CD4-positive, CD25-positive, alpha-beta regulatory T cell (primary cell): ENCODE results near the gene SYCE3. TPM values are rescaled to one million over a fixed set of nuclear protein-coding genes. Genes with fewer than 3 reads are reported as not detected.

Source experiments
- ATAC-seq, 2 donors: fragments of 150-1000 bp; cut with Tn5 transposase; one replicate each; pipeline ENCODE4 v1.10.0; 2021; ENCODE audit warnings: low read depth in 2 of 2, moderate number of reproducible peaks in 2 of 2, moderate library complexity in 1 of 2
- DNase-seq, 3 donors: peaks; one replicate each; pipeline versions ENCODE4 v3.0.0 to v3.0.0-alpha.2; 2012 to 2022; ENCODE audit warnings: mixed read lengths in 1 of 3
- H3K27ac ChIP-seq: one replicate; pipeline ENCODE4 v1.7.0; 2013; ENCODE audit warnings: mild to moderate bottlenecking, low read length; ENCODE audit not compliant: insufficient read depth, poor library complexity, severe bottlenecking
- H3K27me3 ChIP-seq: one replicate; pipeline ENCODE4 v1.7.0; 2013; ENCODE audit warnings: low read length; ENCODE audit not compliant: control insufficient read depth, insufficient read depth
- H3K36me3 ChIP-seq: one replicate; pipeline ENCODE4 v1.7.0; 2013; ENCODE audit warnings: mild to moderate bottlenecking, low read length, moderate library complexity; ENCODE audit not compliant: control insufficient read depth, insufficient read depth
- H3K4me1 ChIP-seq: 2 replicates; pipeline ENCODE4 v1.7.0; 2013; ENCODE audit warnings: mild to moderate bottlenecking, low read length; ENCODE audit not compliant: insufficient read depth, control insufficient read depth, poor library complexity, severe bottlenecking
- H3K4me3 ChIP-seq: one replicate; pipeline ENCODE4 v1.7.0; 2013; ENCODE audit warnings: low read depth, mild to moderate bottlenecking, low read length, moderate library complexity
- H3K9me3 ChIP-seq, 2 experiments: 1 replicate in 1 of 2; 2 replicates in 1 of 2; pipeline ENCODE4 v1.7.0; 2013; ENCODE audit warnings: low read length in 2 of 2, mild to moderate bottlenecking in 1 of 2, moderate library complexity in 1 of 2; ENCODE audit not compliant: control insufficient read depth in 2 of 2
- H3K27ac Mint-ChIP-seq, 3 donors: one replicate each; pipeline ENCODE4 v1.8.0; 2020 to 2022; ENCODE audit warnings: mild to moderate bottlenecking in 3 of 3, mixed read lengths in 3 of 3, moderate library complexity in 2 of 3
- H3K27me3 Mint-ChIP-seq: one replicate; pipeline ENCODE4 v1.8.0; 2022; ENCODE audit warnings: mild to moderate bottlenecking, mixed read lengths
- H3K36me3 Mint-ChIP-seq: one replicate; pipeline ENCODE4 v1.8.0; 2020; ENCODE audit warnings: mixed read lengths
- H3K4me1 Mint-ChIP-seq, 4 donors: one replicate each; pipeline ENCODE4 v1.8.0; 2020 to 2022; ENCODE audit warnings: mixed read lengths in 4 of 4, mild to moderate bottlenecking in 1 of 4
- H3K4me3 Mint-ChIP-seq, 4 donors: one replicate each; pipeline ENCODE4 v1.8.0; 2020 to 2022; ENCODE audit warnings: mild to moderate bottlenecking in 4 of 4, mixed read lengths in 4 of 4, moderate library complexity in 3 of 4
- H3K9me3 Mint-ChIP-seq, 7 donors: one replicate each; pipeline ENCODE4 v1.8.0; 2020 to 2022; ENCODE audit warnings: mixed read lengths in 7 of 7, mild to moderate bottlenecking in 3 of 7, moderate library complexity in 2 of 7
- polyA plus RNA-seq, 4 donors: library from polyadenylated mRNA; unstranded; fragments of 300-500 nt; fragmentation: Illumina TruSeq; gene quantifications; one replicate each; pipeline ENCODE4 v1.2.3, GENCODE V29; 2021
- total RNA-seq: library from RNA; stranded (reverse); gene quantifications from one replicate; pipeline ENCODE4 v1.2.3, GENCODE V29; 2022

SYCE3 gene
- total and polyA plus RNA-seq, 5 donors from 2014 or later: not detected

DNA sequence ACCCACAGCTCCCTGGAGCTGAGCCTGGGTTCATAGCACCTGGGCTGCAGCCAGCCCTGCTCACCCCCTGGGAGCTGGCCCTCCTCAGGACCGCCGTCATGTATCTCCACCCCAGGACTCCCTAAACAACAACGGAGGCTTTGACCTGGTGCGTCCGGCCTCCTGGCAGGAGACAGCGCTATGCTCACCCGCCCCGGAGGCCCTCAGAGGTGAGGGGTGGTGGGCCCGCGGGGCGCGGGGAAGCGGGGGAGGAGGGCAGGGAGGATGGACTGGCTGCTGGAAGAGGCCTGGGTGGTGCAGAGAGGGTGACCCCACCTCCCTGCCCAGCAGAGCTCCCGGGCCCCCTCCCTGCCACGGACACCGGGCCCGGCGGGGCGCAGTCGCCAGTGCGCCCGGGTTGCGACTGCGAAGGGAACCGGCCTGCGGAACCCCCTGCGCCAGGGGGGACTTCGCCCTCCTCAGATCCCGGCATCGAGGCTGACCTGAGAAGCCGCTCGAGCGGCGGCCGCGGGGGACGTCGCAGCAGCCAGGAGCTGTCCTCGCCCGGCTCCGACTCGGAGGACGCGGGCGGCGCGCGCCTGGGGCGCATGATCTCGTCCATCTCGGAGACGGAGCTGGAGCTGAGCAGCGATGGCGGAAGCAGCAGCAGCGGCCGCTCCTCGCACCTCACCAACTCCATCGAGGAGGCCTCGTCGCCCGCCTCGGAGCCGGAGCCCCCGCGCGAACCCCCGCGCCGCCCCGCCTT is 41.0 kb upstream of the SYCE3 start:
- no peaks in the 10 kb centered on the region for H3K9me3 ChIP-seq
- Mint-ChIP-seq H3K27ac (no peak overlapping the region), H3K27me3 (peaks cover 44% of the 10 kb centered on the region), H3K36me3 (no peaks in the 10 kb centered on the region), H3K4me1 (peaks cover 0 to 19% (median 6%) of the 10 kb centered on the region in 4 donors), H3K9me3 (peaks cover 0 to 5% (median 0%) of the 10 kb centered on the region in 7 donors), H3K4me3 (no peak overlapping the region)
- H3K4me1 ChIP-seq: peaks cover 9% of the 10 kb centered on the region
- DNase-seq (no peak), ATAC-seq (no peak)
- H3K27me3 ChIP-seq: peaks cover 14% of the 10 kb centered on the region
- no peak overlapping the region for H3K27ac ChIP-seq
- no peaks in the 10 kb centered on the region for H3K36me3 ChIP-seq
- no peak overlapping the region for H3K4me3 ChIP-seq

DNA sequence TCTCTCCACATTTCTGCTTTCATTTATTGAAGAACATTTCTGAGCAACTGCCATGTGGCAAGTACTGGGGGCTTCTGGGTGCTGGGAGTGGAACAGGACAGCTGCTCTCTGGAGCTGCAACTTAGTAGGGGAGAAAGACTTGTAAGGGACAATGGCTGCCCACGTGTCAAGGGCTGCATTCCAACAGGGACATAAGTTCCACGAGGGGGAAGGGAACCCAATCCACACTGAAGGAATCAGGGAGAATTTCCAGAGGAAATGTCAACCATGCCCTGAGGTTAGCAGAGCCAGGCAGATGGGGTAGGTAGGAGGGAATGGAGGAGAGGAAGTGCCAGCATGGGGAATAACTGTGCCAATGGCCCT is 39.6 kb upstream of the SYCE3 start:
- Histone ChIP-seq H3K36me3 (no peaks in the 10 kb centered on the region), H3K9me3 (no peaks in the 10 kb centered on the region), H3K4me3 (no peak overlapping the region), H3K27me3 (peaks cover 14% of the 10 kb centered on the region), H3K4me1 (peaks cover 9% of the 10 kb centered on the region), H3K27ac (no peak overlapping the region)
- no peak overlapping the region for H3K27ac Mint-ChIP-seq
- ATAC-seq: no peak
- H3K4me3 Mint-ChIP-seq: peak overlapping the region in 3 of 4 donors; percentile 78 to 86 (median 82)
- peaks cover 46% of the 10 kb centered on the region for H3K27me3 Mint-ChIP-seq
- no peak for DNase-seq
- peaks cover 0 to 19% (median 6%) of the 10 kb centered on the region in 4 donors for H3K4me1 Mint-ChIP-seq
- peaks cover 0 to 5% (median 0%) of the 10 kb centered on the region in 7 donors for H3K9me3 Mint-ChIP-seq
- H3K36me3 Mint-ChIP-seq: peaks cover 3% of the 10 kb centered on the region

DNA sequence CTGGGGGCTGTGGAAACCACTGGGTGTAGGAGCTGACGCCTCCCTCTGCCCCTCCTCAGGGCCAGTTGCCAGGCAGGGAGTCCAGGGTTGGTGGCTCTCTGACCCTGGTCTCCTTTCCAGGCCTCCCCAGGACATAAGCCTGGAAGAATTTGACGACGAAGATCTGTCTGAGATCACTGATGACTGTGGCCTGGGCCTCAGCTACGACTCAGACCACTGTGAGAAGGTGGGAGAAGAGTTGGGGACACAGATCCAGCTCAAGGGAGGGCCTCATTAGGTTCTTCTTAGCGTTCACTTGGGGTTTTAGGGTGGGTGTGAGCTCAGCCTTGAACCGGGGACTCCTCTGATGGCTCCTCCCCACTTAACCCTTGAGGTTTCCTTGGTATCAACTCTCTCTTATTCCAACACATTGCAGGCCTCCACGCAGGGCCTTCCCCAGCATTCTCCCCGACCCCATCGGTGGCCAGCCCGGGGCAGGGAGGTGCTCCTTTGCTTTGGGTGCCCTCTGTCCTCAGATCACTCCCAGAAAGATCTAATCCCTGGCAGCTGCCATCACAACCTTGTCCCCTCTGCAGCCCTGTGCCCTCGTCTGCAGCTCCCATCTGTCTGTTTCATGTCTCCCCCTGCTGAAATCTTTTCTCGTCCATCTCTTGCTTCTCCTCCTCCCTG is 39.1 kb upstream of the SYCE3 start:
- Histone ChIP-seq H3K27me3 (peaks cover 14% of the 10 kb centered on the region), H3K27ac (no peak overlapping the region), H3K4me3 (no peak overlapping the region), H3K36me3 (no peaks in the 10 kb centered on the region), H3K4me1 (peaks cover 9% of the 10 kb centered on the region), H3K9me3 (no peaks in the 10 kb centered on the region)
- DNase-seq: no peak
- H3K4me1 Mint-ChIP-seq: peaks cover 0 to 19% (median 6%) of the 10 kb centered on the region in 4 donors
- no peak for ATAC-seq
- H3K27me3 Mint-ChIP-seq: peaks cover 48% of the 10 kb centered on the region
- H3K36me3 Mint-ChIP-seq: peaks cover 8% of the 10 kb centered on the region
- H3K4me3 Mint-ChIP-seq: peak overlapping the region; percentile 25 to 86 (median 80)
- H3K9me3 Mint-ChIP-seq: peaks cover 0 to 5% (median 1%) of the 10 kb centered on the region in 7 donors
- H3K27ac Mint-ChIP-seq: no peak overlapping the region

DNA sequence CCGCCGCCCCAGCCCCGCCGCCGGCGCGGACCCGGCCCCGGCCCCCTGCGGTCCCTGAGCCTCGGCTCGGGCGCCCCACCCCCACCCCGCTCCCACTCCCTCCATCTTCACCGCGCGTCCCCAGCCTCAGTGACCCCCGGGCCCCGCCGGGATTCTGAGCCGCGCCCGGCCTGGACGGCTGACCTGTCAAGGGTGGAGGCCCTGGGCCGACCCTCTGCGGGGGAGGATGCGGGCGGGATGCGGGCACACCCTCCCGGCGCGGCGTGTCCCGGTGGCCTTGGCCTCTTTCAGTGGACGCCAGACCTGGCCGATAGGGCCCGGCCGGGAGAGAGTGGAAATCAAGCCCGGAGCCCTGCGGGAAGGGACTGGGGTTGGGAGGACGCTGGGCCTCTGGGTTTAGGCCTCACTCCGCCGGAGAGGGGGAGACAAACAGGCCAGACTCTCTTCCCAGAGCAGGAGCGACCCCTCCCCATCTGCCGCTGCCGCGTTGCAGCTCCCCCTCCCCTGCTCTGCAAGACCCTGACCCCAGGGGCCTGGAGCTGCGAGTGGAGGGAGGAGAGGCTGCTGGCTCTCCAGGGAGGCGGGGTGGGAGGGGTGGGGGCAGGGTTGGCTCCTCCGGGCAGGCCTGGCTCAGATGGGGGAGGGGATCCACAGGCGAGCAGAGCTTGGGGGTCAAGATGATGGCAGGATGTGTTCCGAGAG is 38.4 kb upstream of the SYCE3 start:
- H3K9me3 ChIP-seq: no peaks in the 10 kb centered on the region
- Mint-ChIP-seq H3K9me3 (peaks cover 0 to 5% (median 1%) of the 10 kb centered on the region in 7 donors), H3K27me3 (peaks cover 55% of the 10 kb centered on the region), H3K27ac (no peak overlapping the region), H3K4me3 (peak overlapping the region; percentile 25 to 86 (median 80)), H3K4me1 (peaks cover 0 to 19% (median 6%) of the 10 kb centered on the region in 4 donors), H3K36me3 (peaks cover 11% of the 10 kb centered on the region)
- ATAC-seq (no peak), DNase-seq (no peak)
- H3K27ac ChIP-seq: no peak overlapping the region
- no peak overlapping the region for H3K4me3 ChIP-seq
- H3K4me1 ChIP-seq: peaks cover 9% of the 10 kb centered on the region
- H3K36me3 ChIP-seq: no peaks in the 10 kb centered on the region
- peaks cover 14% of the 10 kb centered on the region for H3K27me3 ChIP-seq

DNA sequence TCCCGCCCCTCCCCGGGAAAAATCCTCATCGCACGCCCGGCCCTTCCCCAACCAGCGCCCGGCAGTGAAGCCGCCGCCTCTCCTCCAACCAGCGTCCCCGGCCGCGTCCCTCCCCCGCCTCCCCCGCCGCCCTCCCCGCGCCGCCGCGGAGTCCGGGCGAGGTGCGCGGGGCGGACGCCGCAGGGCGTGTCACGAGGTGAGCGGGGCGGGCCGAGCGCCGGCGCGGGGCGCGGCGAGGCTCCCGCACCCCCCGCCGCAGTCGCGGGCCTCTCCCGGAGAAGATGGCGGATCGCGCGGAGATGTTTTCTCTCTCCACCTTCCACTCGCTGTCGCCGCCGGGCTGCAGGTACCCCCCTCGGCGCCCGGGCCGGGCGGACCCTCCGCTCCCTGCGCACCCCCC is 37.8 kb upstream of the SYCE3 start, which contains the start of gene MAPK8IP2:
MAPK8IP2 (plus strand) TSS at position 256 of the 400 bp plus-strand sequence; CDS start at position 282, 26 bp downstream.
- H3K9me3 ChIP-seq: no peaks in the 10 kb centered on the region
- H3K27ac ChIP-seq: no peak within 1 kb of the TSS
- Mint-ChIP-seq H3K4me3 (peak within 1 kb of the TSS; percentile 56 to 86 (median 80)), H3K36me3 (peaks cover 11% of the 10 kb centered on the region), H3K9me3 (peaks cover 0 to 5% (median 1%) of the 10 kb centered on the region in 7 donors), H3K27ac (no peak within 1 kb of the TSS), H3K4me1 (peaks cover 0 to 19% (median 6%) of the 10 kb centered on the region in 4 donors), H3K27me3 (peaks cover 55% of the 10 kb centered on the region)
- ATAC-seq: peak in 1 of 2 donors; percentile 40
- peaks cover 9% of the 10 kb centered on the region for H3K4me1 ChIP-seq
- peaks cover 14% of the 10 kb centered on the region for H3K27me3 ChIP-seq
- no peaks in the 10 kb centered on the region for H3K36me3 ChIP-seq
- no peak for DNase-seq
- H3K4me3 ChIP-seq: no peak within 1 kb of the TSS

DNA sequence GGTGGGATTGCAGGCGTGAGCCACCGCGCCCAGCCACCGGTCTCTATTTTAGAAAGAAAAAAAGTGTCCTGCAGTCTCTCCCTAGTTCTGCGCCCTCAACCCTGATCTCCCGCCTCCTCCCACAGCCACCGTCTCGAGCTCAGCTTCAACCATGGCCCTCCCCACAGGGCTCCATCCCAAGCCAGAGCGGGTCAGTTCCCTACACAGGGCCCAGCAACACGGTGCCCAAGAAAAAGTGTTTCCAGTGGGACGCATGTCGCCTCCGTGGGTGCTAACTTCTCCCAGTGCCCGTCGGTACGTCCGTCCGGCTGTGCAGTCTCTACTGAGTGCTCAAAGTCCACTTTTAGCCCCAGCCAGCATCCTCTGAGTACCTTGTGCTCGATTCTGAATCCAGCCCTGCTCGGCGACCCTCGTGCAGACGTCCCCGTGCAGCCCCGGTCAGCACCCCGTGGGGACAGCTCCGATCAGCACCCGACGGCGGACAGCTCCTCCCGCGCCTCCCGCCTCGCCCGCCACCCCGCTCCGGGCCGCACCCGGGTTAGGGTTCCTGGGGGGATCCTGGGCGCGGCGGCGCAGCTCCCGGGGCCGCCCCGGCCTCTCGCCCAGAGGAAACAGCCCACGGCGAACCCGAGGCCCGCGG is 37.2 kb upstream of the SYCE3 start:
- H3K4me3 Mint-ChIP-seq: peak overlapping the region; percentile 54 to 69 (median 58)
- H3K27ac Mint-ChIP-seq: no peak overlapping the region
- Histone ChIP-seq H3K4me1 (peaks cover 9% of the 10 kb centered on the region), H3K9me3 (no peaks in the 10 kb centered on the region), H3K36me3 (no peaks in the 10 kb centered on the region), H3K4me3 (no peak overlapping the region), H3K27me3 (peaks cover 14% of the 10 kb centered on the region), H3K27ac (no peak overlapping the region)
- peaks cover 0 to 19% (median 7%) of the 10 kb centered on the region in 4 donors for H3K4me1 Mint-ChIP-seq
- peaks cover 55% of the 10 kb centered on the region for H3K27me3 Mint-ChIP-seq
- peak; percentile 23 to 68 (median 35) for DNase-seq
- peaks cover 14% of the 10 kb centered on the region for H3K36me3 Mint-ChIP-seq
- peaks cover 0 to 5% (median 1%) of the 10 kb centered on the region in 7 donors for H3K9me3 Mint-ChIP-seq
- ATAC-seq: peak; percentile 22 to 72

DNA sequence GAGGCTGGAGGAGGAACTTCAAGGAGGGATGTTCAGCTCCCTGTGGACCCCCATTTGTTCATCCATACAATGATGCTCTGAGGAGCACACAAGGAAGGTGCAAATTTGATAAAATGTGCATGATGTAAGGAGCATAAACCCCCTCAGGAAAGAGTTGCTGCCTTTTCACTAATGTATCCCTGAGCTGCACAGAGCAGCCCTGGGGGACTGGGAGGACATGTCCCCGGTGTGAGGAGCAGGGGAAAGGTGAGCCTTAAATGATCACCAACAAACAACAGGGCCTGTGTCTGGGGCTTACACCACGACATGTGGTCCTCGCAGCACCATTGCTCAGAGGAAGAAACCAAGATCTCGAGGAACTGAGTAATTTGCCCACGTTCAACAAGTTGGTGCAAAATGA is 34.4 kb upstream of the SYCE3 start:
- H3K27me3 ChIP-seq: peaks cover 7% of the 10 kb centered on the region
- peaks cover 0 to 5% (median 0%) of the 10 kb centered on the region in 7 donors for H3K9me3 Mint-ChIP-seq
- no peak overlapping the region for H3K27ac ChIP-seq
- DNase-seq (no peak), ATAC-seq (no peak)
- H3K4me3 ChIP-seq: no peak overlapping the region
- H3K36me3 Mint-ChIP-seq: peaks cover 18% of the 10 kb centered on the region
- peaks cover 40% of the 10 kb centered on the region for H3K27me3 Mint-ChIP-seq
- H3K4me3 Mint-ChIP-seq: no peak overlapping the region
- H3K27ac Mint-ChIP-seq: no peak overlapping the region
- no peaks in the 10 kb centered on the region for H3K9me3 ChIP-seq
- H3K4me1 Mint-ChIP-seq: peaks cover 0 to 11% (median 5%) of the 10 kb centered on the region in 4 donors
- H3K36me3 ChIP-seq: no peaks in the 10 kb centered on the region
- peaks cover 9% of the 10 kb centered on the region for H3K4me1 ChIP-seq
